ENCODE measurements around the gene HOXA2.

The HOXA2 gene

DNA sequence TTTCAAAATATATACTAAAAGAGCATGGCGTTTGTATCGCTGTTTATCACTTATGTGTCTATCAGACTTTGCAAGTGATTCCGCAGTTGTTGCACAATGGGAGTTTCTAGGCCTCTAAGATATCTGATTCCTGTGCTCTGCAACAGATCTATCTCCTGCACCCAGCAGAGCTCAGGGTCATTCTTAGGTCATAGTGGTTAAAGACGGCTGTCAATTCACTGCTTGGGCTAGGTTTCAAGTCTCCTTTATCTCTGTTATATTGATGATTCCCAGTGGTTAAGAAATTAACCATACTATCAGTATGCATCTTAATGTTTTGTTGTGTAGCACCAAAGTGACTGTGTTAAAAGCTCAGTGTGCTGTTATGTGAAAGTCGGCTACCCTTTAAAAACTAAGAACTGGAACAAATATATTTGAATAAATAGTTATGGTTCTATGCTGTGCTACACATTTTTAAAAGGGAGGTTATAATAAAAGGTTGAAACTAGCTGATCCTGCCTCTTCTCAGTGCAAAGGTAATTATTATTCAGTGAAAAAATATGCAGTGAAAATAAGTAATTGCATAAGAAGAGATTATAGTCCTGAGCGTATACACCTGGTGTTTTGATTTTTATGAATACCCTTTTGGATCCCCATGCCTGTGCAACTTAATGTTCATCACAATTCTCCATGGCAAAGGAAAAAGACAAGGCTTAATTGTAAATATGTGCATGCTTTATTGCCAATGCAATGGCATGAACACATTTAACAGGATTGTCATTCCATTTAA is 30.7 kb downstream of the HOXA2 start:
- no peak for DNase-seq

DNA sequence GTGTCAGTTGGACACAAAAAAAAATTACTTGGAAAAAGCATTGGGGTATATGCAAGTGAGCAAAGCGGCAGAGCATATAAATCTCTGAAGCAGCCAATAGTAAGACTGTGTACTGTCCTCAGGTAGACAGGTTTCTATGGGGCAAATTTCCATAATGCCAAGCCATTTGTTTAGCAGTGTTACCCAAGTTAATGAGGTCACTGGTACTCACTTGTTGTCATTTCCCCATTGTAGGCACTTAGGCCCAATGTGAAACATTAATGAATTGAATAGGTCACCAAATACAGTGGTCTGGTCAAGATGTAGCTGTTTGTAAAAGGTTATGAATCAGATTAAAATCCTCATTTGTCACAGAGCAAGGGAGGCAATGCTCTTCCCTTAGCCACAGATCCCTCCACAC is 34.2 kb downstream of the HOXA2 start:
- no peak for DNase-seq

GRCh38 chr7:27066148-27066547 is 36.3 kb downstream of the HOXA2 start:
- no peak for DNase-seq

DNA sequence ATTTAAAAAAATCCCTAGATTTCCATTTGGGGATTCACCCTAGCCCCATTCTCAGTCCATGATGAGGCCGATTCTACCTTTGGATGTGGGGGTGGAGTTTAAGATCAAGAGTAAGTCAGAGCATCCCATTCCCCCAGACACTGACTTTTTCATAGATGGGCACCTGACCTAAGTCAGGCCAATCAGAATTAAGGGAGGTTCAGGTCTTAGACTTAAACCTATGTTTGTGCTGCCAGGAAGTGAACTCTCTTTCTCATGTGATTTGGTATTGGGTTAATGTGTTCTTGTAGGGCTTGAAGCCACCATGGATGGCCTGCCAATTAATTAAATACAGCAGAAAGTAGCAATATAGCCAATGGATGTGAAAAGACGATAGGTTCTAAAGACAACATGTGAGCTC is 36.8 kb downstream of the HOXA2 start:
- no peak for DNase-seq

- DNase-seq, result no peak
These were observed 37.8 kb downstream of the HOXA2 start for GRCh38 chr7:27064661-27065060.

GRCh38 chr7:27064159-27064558 is 38.3 kb downstream of the HOXA2 start:
- DNase-seq, result no peak

DNA sequence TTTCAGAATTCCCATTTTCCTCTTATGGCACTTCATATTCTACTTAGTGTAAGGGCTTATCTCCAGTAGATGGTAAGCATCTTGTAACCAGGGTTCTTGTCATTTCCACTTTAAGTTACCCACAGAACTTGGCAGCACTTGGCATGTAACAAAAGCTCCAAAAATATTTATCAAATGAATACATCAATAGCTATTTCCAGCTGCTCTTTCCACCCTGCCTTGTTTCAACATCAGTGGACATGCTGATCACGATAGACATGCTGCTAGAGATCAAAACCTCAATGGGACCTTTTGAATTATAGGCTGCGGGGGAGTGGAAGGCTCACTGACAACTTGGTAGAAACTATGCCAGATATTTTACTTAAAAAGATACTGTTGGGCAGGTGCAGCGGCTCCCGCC is 39.5 kb downstream of the HOXA2 start:
- no peak for DNase-seq

DNA sequence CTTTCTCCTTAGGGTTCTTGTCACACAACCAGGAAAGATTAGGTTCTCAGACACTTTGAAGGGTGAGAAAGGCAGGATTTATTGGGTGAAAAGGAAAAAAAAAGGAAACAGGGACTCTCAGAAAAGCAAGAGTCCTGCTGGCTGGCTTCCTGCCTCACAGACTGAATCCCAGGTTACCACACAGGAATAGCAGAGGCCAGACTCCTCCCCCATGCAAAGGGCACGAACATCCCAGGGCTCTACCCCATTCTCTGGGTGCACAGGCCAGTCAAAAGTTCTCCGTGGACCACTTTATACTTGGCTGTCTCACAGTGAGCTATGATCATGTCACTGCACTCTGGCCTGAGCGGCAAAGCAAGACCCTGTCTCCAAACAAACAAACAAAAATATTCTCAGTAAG is 49.3 kb downstream of the HOXA2 start:
- no peak for DNase-seq

GRCh38 chr7:27051451-27051850 is 51.0 kb downstream of the HOXA2 start:
- DNase-seq, result no peak
